IMR-90 (cell line): Measurements from ENCODE around the gene TTC39B. TPM values are rescaled to one million over a fixed set of nuclear protein-coding genes. Genes with fewer than 3 reads are reported as not detected.
A peak's percentile ranks its signal among the peaks of the same experiment; 100 is the strongest.

Experiments
- ATAC-seq: fragments of 200-7000 bp; cut with Tn5 transposase; 2 replicates; pipeline ENCODE4 v1.9.1; 2020; ENCODE audit warnings: low read depth, mild to moderate bottlenecking, moderate library complexity
- BruUV-seq: library from RNA; stranded (reverse); fragments of 400-500 nt; replicated peaks from 2 replicates; lab custom pipeline; 2021; lab: Mats Ljungman, UMichigan
- CTCF ChIA-PET: fragments of 300-600 bp; formaldehyde crosslinking; extraction: SDS; loops from one replicate; lab custom pipeline; 2021; ENCODE audit warnings: antibody characterized with exemption; lab: Yijun Ruan, JAX
- POLR2A ChIA-PET: fragments of 300-600 bp; sonication (Branson Sonifier 250); formaldehyde crosslinking; loops from one replicate; lab custom pipeline; 2022; ENCODE audit warnings: antibody characterized with exemption; ENCODE audit not compliant: unreplicated experiment; lab: Charles Lee
- DNase-seq: peaks from one replicate; pipeline ENCODE4 v3.0.0; 2013
- H2AFZ ChIP-seq: replicated peaks from 2 replicates; pipeline ENCODE3; 2013; ENCODE audit warnings: low read length, mild to moderate bottlenecking; ENCODE audit not compliant: poor library complexity
- H2AK5ac ChIP-seq: 2 replicates; pipeline ENCODE4 v1.6.1; 2013; ENCODE audit warnings: low read depth, low read length, inconsistent platforms
- H2AK9ac ChIP-seq: replicated peaks from 2 replicates; pipeline ENCODE3; 2013; ENCODE audit warnings: mild to moderate bottlenecking, low read depth, low read length, moderate library complexity; ENCODE audit not compliant: poor library complexity
- H2BK120ac ChIP-seq: 2 replicates; pipeline ENCODE4 v1.6.1; 2013; ENCODE audit warnings: low read depth, low read length, inconsistent platforms
- H2BK15ac ChIP-seq: 3 replicates; pipeline ENCODE4 v1.6.1; 2013; ENCODE audit warnings: low read depth, low read length, inconsistent platforms
- H2BK20ac ChIP-seq: 2 replicates; pipeline ENCODE4 v1.6.1; 2013; ENCODE audit warnings: low read depth, mild to moderate bottlenecking, inconsistent platforms, low read length, moderate library complexity
- H2BK5ac ChIP-seq: 2 replicates; pipeline ENCODE4 v1.6.1; 2013; ENCODE audit warnings: mild to moderate bottlenecking, low read depth, low read length, inconsistent platforms; ENCODE audit not compliant: poor library complexity, severe bottlenecking
- H3K14ac ChIP-seq: replicated peaks from 2 replicates; pipeline ENCODE4 v1.6.1; 2013; ENCODE audit warnings: low read depth, low read length, inconsistent platforms
- H3K18ac ChIP-seq: 2 replicates; pipeline ENCODE4 v1.6.1; 2013; ENCODE audit warnings: low read depth, low read length, control low read depth
- H3K23ac ChIP-seq: 2 replicates; pipeline ENCODE4 v1.6.1; 2013; ENCODE audit warnings: low read depth, low read length, inconsistent platforms
- H3K27ac ChIP-seq: 2 replicates; pipeline ENCODE4 v1.5.1; 2013; ENCODE audit warnings: mild to moderate bottlenecking, control low read depth, low read length; ENCODE audit not compliant: insufficient read depth
- H3K27me3 ChIP-seq: 2 replicates; pipeline ENCODE4 v1.6.1; 2013; ENCODE audit warnings: low read length; ENCODE audit not compliant: control insufficient read depth, insufficient read depth
- H3K36me3 ChIP-seq: 2 replicates; pipeline ENCODE4 v1.6.1; 2013; ENCODE audit warnings: low read length, mixed read lengths; ENCODE audit not compliant: control insufficient read depth, insufficient read depth
- H3K4ac ChIP-seq: 2 replicates; pipeline ENCODE4 v1.6.1; 2013; ENCODE audit warnings: low read depth, low read length, inconsistent platforms
- H3K4me1 ChIP-seq: 2 replicates; pipeline ENCODE4 v1.6.1; 2013; ENCODE audit warnings: low read length, mixed read lengths; ENCODE audit not compliant: control insufficient read depth, insufficient read depth
- H3K4me2 ChIP-seq: 2 replicates; pipeline ENCODE4 v1.6.1; 2013; ENCODE audit warnings: low read depth, mild to moderate bottlenecking, control low read depth, low read length, moderate library complexity
- H3K4me3 ChIP-seq: 2 replicates; pipeline ENCODE4 v1.5.1; 2013; ENCODE audit warnings: low read depth, mild to moderate bottlenecking, control low read depth, low read length, moderate library complexity; ENCODE audit not compliant: insufficient read depth
- H3K56ac ChIP-seq: 2 replicates; pipeline ENCODE4 v1.6.1; 2013; ENCODE audit warnings: low read length, inconsistent platforms; ENCODE audit not compliant: insufficient read depth; ENCODE audit errors: extremely low read depth
- H3K79me1 ChIP-seq, 2 experiments: 2 replicates each; pipeline ENCODE4 v1.6.1; 2013; ENCODE audit warnings: low read length in 2 of 2, inconsistent platforms in 1 of 2, low read depth in 1 of 2
- H3K9ac ChIP-seq: 2 replicates; pipeline ENCODE4 v1.6.1; 2013; ENCODE audit warnings: low read depth, low read length, control low read depth
- H3K9me1 ChIP-seq: 2 replicates; pipeline ENCODE4 v1.6.1; 2013; ENCODE audit warnings: low read length, inconsistent platforms; ENCODE audit not compliant: insufficient read depth
- H3K9me3 ChIP-seq: 2 replicates; pipeline ENCODE4 v1.6.1; 2013; ENCODE audit warnings: low read length; ENCODE audit not compliant: control insufficient read depth, insufficient read depth
- H4K20me1 ChIP-seq: 2 replicates; pipeline ENCODE4 v1.6.1; 2013; ENCODE audit warnings: low read length, inconsistent platforms; ENCODE audit not compliant: insufficient read depth
- H4K5ac ChIP-seq: 2 replicates; pipeline ENCODE4 v1.6.1; 2013; ENCODE audit warnings: mild to moderate bottlenecking, low read depth, low read length, control low read depth
- H4K8ac ChIP-seq, 2 experiments: 2 replicates each; pipeline ENCODE4 v1.6.1; 2013; ENCODE audit warnings: low read depth in 2 of 2, low read length in 2 of 2, control low read depth in 1 of 2, inconsistent platforms in 1 of 2
- H4K91ac ChIP-seq: 2 replicates; pipeline ENCODE4 v1.6.1; 2013; ENCODE audit warnings: low read depth, low read length, inconsistent platforms; ENCODE audit not compliant: insufficient read depth
- CEBPB ChIP-seq: IDR thresholded peaks from 2 replicates; pipeline ENCODE4 v1.6.1; 2012; ENCODE audit warnings: low read depth, low read length, improper control_type of control experiment
- ELK1 ChIP-seq: fragments of 150-350 bp; IDR thresholded peaks from 2 replicates; pipeline ENCODE4 v1.6.1; 2016; ENCODE audit warnings: low read depth, mild to moderate bottlenecking, low read length, moderate library complexity, borderline replicate concordance
- MAFK ChIP-seq: IDR thresholded peaks from 2 replicates; pipeline ENCODE4 v1.6.1; 2012; ENCODE audit warnings: low read depth, low read length, improper control_type of control experiment
- MXI1 ChIP-seq: IDR thresholded peaks from 2 replicates; pipeline ENCODE4 v1.6.1; 2012; ENCODE audit warnings: low read depth, mild to moderate bottlenecking, low read length, moderate library complexity, borderline replicate concordance
- NFE2L2 ChIP-seq: fragments of 150-350 bp; IDR thresholded peaks from 2 replicates; pipeline ENCODE4 v1.6.1; 2016; ENCODE audit warnings: low read depth, mild to moderate bottlenecking, low read length
- WGBS, 2 experiments: methylation state at CpG; one replicate each; pipeline versions ENCODE4 v1.1.5 to v1.1.7; 2013; ENCODE audit warnings: missing lambda C conversion rate in 2 of 2; ENCODE audit not compliant: insufficient read length in 1 of 2; ENCODE audit errors: extremely low coverage in 2 of 2; 5-methylcytosine and 5-hydroxymethylcytosine counted together
- dilution Hi-C: fragments of 300-500 bp; cut with HindIII; formaldehyde crosslinking; loops from one replicate; pipeline ENCODE4 v1.14.3; 2018; ENCODE audit warnings: low sequenced_read_pairs; ENCODE audit not compliant: unreplicated experiment
- in situ Hi-C: fragments of 300-500 bp; cut with MboI; formaldehyde crosslinking; loops from 3 replicates; pipeline ENCODE4 v1.14.3; 2019; ENCODE audit warnings: low sequenced_read_pairs, inconsistent platforms, mixed read lengths
- intact Hi-C: fragments of 100-400 bp; cut with micrococcal nuclease; formaldehyde crosslinking; loops from 2 replicates; pipeline ENCODE4 v1.10.0; 2022
- polyA plus RNA-seq, 3 experiments: library from polyadenylated mRNA; depleted of rRNA; stranded (reverse); fragments of >200 nt; gene quantifications; 2 replicates each; pipeline ENCODE4 v1.2.3, GENCODE V29; 2012; ENCODE audit warnings: low replicate concordance in 1 of 3
- total RNA-seq: library from RNA; depleted of rRNA; stranded (reverse); fragments of >200 nt; gene quantifications from 2 replicates; pipeline ENCODE4 v1.2.3, GENCODE V29; 2012

TTC39B gene
- total and polyA plus RNA-seq, 2 of the 4 experiments (the other 2 are of a cell fraction): 2.5 to 12.2 TPM

GRCh38 chr9:15239816-15240215, 67.2 kb downstream of the TTC39B start:
- no TSS peak for BruUV-seq
- Histone ChIP-seq H3K4me3 (no peak overlapping the region), H2AFZ (no peak overlapping the region), H4K91ac (no peak overlapping the region), H2AK9ac (no peak overlapping the region), H3K18ac (no peak overlapping the region), H3K9ac (no peak overlapping the region), H2BK20ac (no peak overlapping the region), H2BK5ac (no peak overlapping the region), H4K20me1 (no peaks in the 10 kb centered on the region), H3K79me1 (peaks cover 17 to 31% of the 10 kb centered on the region in 2 experiments; a peak in 3 of 4 replicates), H2BK15ac (no peak overlapping the region), H2BK120ac (no peak overlapping the region), H3K4me1 (peaks cover 12% of the 10 kb centered on the region), H3K27ac (no peak overlapping the region), H3K4ac (no peak overlapping the region), H3K14ac (no peak overlapping the region), H3K9me1 (peaks cover 13% of the 10 kb centered on the region), H4K5ac (no peak overlapping the region), H3K56ac (no peak overlapping the region), H3K9me3 (no peaks in the 10 kb centered on the region; the same call in 1 of the 2 replicates), H4K8ac (no peak overlapping the region), H3K36me3 (no peaks in the 10 kb centered on the region), H2AK5ac (no peak overlapping the region), H3K23ac (no peak overlapping the region), H3K27me3 (no peaks in the 10 kb centered on the region), H3K4me2 (no peak overlapping the region)
- ChIA-PET POLR2A (no interaction called here), CTCF (interaction anchor here (1.3 kb wide), 1 partner anchor 8 kb away, joined by 4 read pairs; no protein-coding TSS in a partner anchor)
- WGBS, 2 experiments: no CpG with 5 or more reads among the region's 2 CpGs
- TF ChIP-seq MXI1 (no peak), NFE2L2 (no peak), CEBPB (peak; percentile 55; the same call in 1 of the 2 replicates), ELK1 (no peak), MAFK (no peak)
- in situ Hi-C loops (no loop called here), dilution Hi-C loops (no loop called here), intact Hi-C loops (no loop called here)
- ATAC-seq: no peak
- no peak for DNase-seq
